Testis (tissue), 3 donors: Measurements from ENCODE around the gene SGPP2. TPM values are rescaled to one million over a fixed set of nuclear protein-coding genes. Genes with fewer than 3 reads are reported as not detected.

Experiments
- DNase-seq: peaks from one replicate; pipeline ENCODE4 v3.0.0-alpha.2; 2019
- H3K27ac ChIP-seq, 2 donors: fragments of 200-600 bp; sonication (generic); one replicate each; pipeline ENCODE4 v1.5.1; 2019
- H3K27me3 ChIP-seq: fragments of 200-600 bp; sonication (generic); one replicate; pipeline ENCODE4 v1.5.1; 2019
- H3K36me3 ChIP-seq: fragments of 200-600 bp; sonication (generic); one replicate; pipeline ENCODE4 v1.5.1; 2017; ENCODE audit warnings: low read depth; ENCODE audit errors: missing control alignments
- H3K4me1 ChIP-seq: fragments of 200-600 bp; sonication (generic); one replicate; pipeline ENCODE4 v1.5.1; 2019
- H3K4me3 ChIP-seq, 2 donors: fragments of 200-600 bp; sonication (generic); one replicate each; pipeline ENCODE4 v1.5.1; 2017 to 2019
- H3K9me3 ChIP-seq: fragments of 200-600 bp; sonication (generic); one replicate; pipeline ENCODE4 v1.5.1; 2017
- POLR2A ChIP-seq: fragments of 450-650 bp; IDR thresholded peaks from one replicate; pipeline ENCODE4 v1.6.1; 2017; ENCODE audit warnings: antibody characterized with exemption, mild to moderate bottlenecking, moderate library complexity
- WGBS, 2 donors: methylation state at CpG; one replicate each; pipeline ENCODE4 v1.1.5; 2018; 5-methylcytosine and 5-hydroxymethylcytosine counted together
- intact Hi-C: fragments of 100-400 bp; cut with DNase I; formaldehyde crosslinking; loops from one replicate; pipeline ENCODE4 v1.15.1; 2023; ENCODE audit warnings: low total_unique reads
- polyA plus RNA-seq: library from polyadenylated mRNA; stranded (reverse); fragments of 350-450 nt; fragmentation: Illumina TruSeq; extraction: RNeasy Lipid Tissue Mini Kit (QIAGEN cat#74804); gene quantifications from one replicate; pipeline ENCODE4 v1.2.3, GENCODE V29; 2014; ENCODE audit warnings: low read depth, low replicate concordance; ENCODE audit not compliant: insufficient read depth
- total RNA-seq, 2 donors: library from RNA; depleted of rRNA; stranded (reverse); fragments of >200 nt; gene quantifications; one replicate each; pipeline ENCODE4 v1.2.3, GENCODE V29; 2016
- TF ChIP-seq, protein P1 (sequence below), 3 experiments: fragments of 450-650 bp in 2 of 3; fragments of 200-600 bp in 1 of 3; sonication (generic) in 1 of 3; IDR thresholded peaks; one replicate each; pipeline ENCODE4 v1.5.1; 2016 to 2019; ENCODE audit warnings: antibody characterized with exemption in 3 of 3, mild to moderate bottlenecking in 2 of 3, moderate library complexity in 1 of 3

SGPP2 gene
- total and polyA plus RNA-seq, 3 donors from 2014 or later: 3.0 to 5.9 (median 3.1) TPM

- Histone ChIP-seq H3K4me3 (no peak overlapping the region), H3K27ac (no peak overlapping the region), H3K36me3 (no peaks in the 10 kb centered on the region), H3K27me3 (no peaks in the 10 kb centered on the region), H3K9me3 (no peaks in the 10 kb centered on the region), H3K4me1 (no peaks in the 10 kb centered on the region)
- intact Hi-C loops: no loop called here
- DNase-seq: no peak
- TF ChIP-seq POLR2A: no peak
- TF ChIP-seq, protein P1, sequence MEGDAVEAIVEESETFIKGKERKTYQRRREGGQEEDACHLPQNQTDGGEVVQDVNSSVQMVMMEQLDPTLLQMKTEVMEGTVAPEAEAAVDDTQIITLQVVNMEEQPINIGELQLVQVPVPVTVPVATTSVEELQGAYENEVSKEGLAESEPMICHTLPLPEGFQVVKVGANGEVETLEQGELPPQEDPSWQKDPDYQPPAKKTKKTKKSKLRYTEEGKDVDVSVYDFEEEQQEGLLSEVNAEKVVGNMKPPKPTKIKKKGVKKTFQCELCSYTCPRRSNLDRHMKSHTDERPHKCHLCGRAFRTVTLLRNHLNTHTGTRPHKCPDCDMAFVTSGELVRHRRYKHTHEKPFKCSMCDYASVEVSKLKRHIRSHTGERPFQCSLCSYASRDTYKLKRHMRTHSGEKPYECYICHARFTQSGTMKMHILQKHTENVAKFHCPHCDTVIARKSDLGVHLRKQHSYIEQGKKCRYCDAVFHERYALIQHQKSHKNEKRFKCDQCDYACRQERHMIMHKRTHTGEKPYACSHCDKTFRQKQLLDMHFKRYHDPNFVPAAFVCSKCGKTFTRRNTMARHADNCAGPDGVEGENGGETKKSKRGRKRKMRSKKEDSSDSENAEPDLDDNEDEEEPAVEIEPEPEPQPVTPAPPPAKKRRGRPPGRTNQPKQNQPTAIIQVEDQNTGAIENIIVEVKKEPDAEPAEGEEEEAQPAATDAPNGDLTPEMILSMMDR (IDR thresholded peaks at IDR 0.05): no peak
- WGBS, 2 donors: 64 to 74% methylated on average over 4 of the region's 4 CpGs
Observed at GRCh38 chr2:222523783-222524544, 99.6 kb downstream of the SGPP2 start.

DNA sequence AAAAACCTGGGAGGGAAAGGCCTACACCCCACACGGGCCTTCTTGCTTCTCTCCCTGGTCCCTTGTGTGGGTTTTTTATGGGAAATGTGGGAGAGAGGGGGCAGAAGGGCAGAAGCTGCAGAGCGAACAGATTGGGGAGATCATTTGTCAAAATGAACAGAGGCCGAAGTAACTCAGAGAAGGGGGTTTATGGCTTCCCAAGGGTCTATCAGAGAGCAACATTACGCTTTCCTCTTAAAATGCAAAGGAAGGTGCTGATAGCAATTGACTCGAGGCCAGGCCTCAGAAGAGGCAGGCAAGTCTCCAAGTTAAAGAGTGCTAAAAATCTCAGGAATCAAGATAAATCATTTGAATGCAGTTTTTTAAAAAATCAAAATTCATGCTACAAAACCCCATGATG is 101.5 kb downstream of the SGPP2 start:
- WGBS, 2 donors: 75 to 80% methylated on average over 5 of the region's 5 CpGs
- no peaks in the 10 kb centered on the region for H3K9me3 ChIP-seq

DNA sequence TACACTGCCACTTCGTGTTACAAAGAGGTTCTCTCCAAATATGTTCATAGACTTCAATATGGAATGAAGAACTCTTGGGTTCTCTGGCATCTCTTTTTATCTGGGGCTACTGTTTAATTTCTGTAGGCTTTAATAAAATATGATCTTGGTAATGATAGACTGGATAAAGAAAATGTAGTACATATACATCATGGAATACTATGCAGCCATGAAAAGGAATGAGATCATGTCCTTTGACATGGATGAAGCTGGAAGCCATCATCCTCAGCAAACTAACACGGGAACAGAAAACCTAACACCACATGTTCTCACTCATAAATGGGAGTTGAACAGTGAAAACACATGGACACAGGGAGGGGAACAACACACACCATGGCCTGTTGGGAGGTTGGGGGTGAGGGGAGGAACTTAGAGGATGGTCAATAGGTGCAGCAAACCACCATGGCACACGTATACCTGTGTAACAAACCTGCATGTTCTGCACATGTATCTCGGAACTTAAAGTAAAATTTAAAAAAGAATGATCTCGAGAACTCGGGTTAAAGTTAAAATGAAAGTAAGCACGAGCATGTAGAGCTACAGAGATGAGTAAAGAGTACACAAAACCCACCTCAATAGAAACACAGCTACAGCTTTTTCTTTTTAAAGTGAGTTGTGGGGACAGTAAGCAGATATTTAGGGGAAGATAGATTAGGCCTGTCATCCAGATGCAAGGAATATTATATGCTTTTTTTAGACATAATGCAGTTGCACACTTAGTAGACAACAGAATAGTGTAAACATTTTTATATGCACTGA is 102.3 kb downstream of the SGPP2 start:
- H3K4me3 ChIP-seq: no peak overlapping the region
- H3K4me1 ChIP-seq: no peaks in the 10 kb centered on the region
- intact Hi-C loops: no loop called here
- H3K9me3 ChIP-seq: no peaks in the 10 kb centered on the region
- no peaks in the 10 kb centered on the region for H3K36me3 ChIP-seq
- no peaks in the 10 kb centered on the region for H3K27me3 ChIP-seq
- DNase-seq: no peak
- no peak for TF ChIP-seq POLR2A
- TF ChIP-seq, protein P1 (IDR thresholded peaks at IDR 0.05): no peak
- WGBS, 2 donors: 88 to 95% methylated on average over 7 of the region's 7 CpGs
- H3K27ac ChIP-seq: no peak overlapping the region

More for the DNA sequence above, 101.5 kb downstream of the SGPP2 start:
- TF ChIP-seq, protein P1 (IDR thresholded peaks at IDR 0.05): no peak
- TF ChIP-seq POLR2A: no peak
- no peak overlapping the region for H3K4me3 ChIP-seq
- H3K27me3 ChIP-seq: no peaks in the 10 kb centered on the region
- no peaks in the 10 kb centered on the region for H3K4me1 ChIP-seq
- no peaks in the 10 kb centered on the region for H3K36me3 ChIP-seq
- DNase-seq: no peak
- H3K27ac ChIP-seq: no peak overlapping the region
- intact Hi-C loops: no loop called here

DNA sequence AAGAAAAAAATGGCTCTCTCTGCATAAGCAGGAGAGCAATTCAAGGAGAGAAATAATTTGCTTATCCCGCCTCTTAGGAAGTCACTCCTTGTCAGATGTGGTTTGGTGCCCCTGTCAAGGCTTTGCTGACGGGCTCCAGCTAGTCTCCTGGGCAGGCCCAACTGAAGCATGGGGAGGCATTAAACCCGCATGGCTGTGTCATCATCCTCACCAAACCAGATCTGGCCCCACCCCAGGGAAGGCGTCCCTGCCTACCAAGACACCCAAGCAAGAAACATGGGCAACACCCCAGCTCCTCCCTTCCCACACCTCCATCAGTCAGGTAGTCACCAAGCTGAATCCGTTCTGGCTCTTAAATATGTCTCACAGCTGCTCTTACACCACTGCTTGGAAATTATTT is 108.0 kb downstream of the SGPP2 start:
- H3K27ac ChIP-seq: no peak overlapping the region
- DNase-seq: no peak
- H3K27me3 ChIP-seq: no peaks in the 10 kb centered on the region
- WGBS, 2 donors: 77 to 93% methylated on average over 4 to 5 of the region's 5 CpGs
- no peaks in the 10 kb centered on the region for H3K9me3 ChIP-seq
- no peak overlapping the region for H3K4me3 ChIP-seq
- TF ChIP-seq POLR2A: no peak
- TF ChIP-seq, protein P1 (IDR thresholded peaks at IDR 0.05): no peak
- H3K4me1 ChIP-seq: no peaks in the 10 kb centered on the region
- H3K36me3 ChIP-seq: no peaks in the 10 kb centered on the region
- intact Hi-C loops: no loop called here
